Activated T-cell treated with anti-CD3 and anti-CD28 coated beads, Interleukin-2, amount 50 U/mL, for 4 hours (primary cell): ENCODE measurements around the gene DNAH8. TPM values are rescaled to one million over a fixed set of nuclear protein-coding genes. Genes with fewer than 3 reads are reported as not detected.

Experiments
- ATAC-seq, 2 donors: fragments of 200-7000 bp; cut with Tn5 transposase; one replicate each; pipeline ENCODE4 v1.10.0; 2021
- DNase-seq: peaks from one replicate; pipeline ENCODE4 v3.0.0-alpha.2; 2020
- H3K27me3 Mint-ChIP-seq: one replicate; pipeline ENCODE4 v1.8.0; 2021; ENCODE audit warnings: low read depth, mixed read lengths
- H3K36me3 Mint-ChIP-seq: one replicate; pipeline ENCODE4 v1.8.0; 2022; ENCODE audit warnings: mixed read lengths; ENCODE audit not compliant: insufficient read depth
- H3K4me1 Mint-ChIP-seq: one replicate; pipeline ENCODE4 v1.8.0; 2021; ENCODE audit warnings: low read depth, mixed read lengths
- H3K4me3 Mint-ChIP-seq: one replicate; pipeline ENCODE4 v1.8.0; 2021; ENCODE audit warnings: mild to moderate bottlenecking, moderate library complexity, mixed read lengths
- H3K9me3 Mint-ChIP-seq: one replicate; pipeline ENCODE4 v1.8.0; 2021; ENCODE audit warnings: mixed read lengths
- total RNA-seq, 3 donors: library from RNA; stranded (reverse); gene quantifications; one replicate each; pipeline ENCODE4 v1.2.1, GENCODE V29; 2021

DNAH8 gene
- total RNA-seq, 3 donors from 2014 or later, result 0.11 to 0.22 (median 0.13) TPM

DNA sequence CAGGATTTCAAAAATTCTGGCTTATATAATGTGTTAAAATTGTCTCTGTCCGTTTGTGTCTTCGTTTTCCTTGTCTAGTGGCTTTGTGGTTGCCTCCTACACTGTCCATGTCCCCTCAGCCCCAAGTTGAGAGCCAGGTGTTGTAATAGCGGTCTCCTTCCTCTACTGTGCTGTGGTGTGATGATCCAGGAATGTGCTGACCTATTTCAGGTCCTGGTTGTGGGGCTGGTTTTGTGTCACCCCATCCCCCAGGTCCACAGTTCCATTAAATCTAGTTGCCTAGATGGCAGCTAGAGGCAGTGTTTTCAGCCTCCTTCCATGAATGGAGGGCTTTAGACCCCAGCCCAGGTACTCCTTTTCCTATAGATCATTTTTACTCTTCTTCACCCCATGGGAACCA is 128.7 kb downstream of the DNAH8 start:
- Mint-ChIP-seq H3K9me3 (no peaks in the 10 kb centered on the region), H3K4me1 (no peaks in the 10 kb centered on the region), H3K4me3 (no peak overlapping the region), H3K27me3 (peaks cover 14% of the 10 kb centered on the region), H3K36me3 (no peaks in the 10 kb centered on the region)
- ATAC-seq, result no peak
- no peak for DNase-seq

GRCh38 chr6:38845931-38846330 is 130.8 kb downstream of the DNAH8 start:
- Mint-ChIP-seq H3K4me1 (no peaks in the 10 kb centered on the region), H3K9me3 (no peaks in the 10 kb centered on the region), H3K4me3 (no peak overlapping the region), H3K27me3 (peaks cover 12% of the 10 kb centered on the region), H3K36me3 (no peaks in the 10 kb centered on the region)
- ATAC-seq (no peak), DNase-seq (no peak)

DNA sequence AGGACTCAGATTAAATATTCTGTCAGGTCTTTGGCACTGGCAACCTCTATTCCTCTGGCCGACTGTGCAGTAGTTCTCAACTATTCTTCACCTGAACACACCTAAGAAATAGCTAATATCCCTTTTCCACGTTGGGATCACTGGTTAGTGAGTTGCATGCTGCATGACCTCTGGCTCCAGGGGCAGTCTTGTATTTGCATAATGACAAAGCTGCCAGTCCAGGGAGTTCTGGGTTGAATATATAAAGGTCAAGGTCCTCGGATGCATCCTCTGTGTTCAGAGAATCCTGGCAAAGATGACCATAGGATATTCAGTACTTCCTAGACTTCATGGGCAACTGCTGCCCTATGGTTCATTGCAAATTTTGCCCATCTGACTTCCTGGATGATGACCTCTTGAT is 131.2 kb downstream of the DNAH8 start:
- ATAC-seq, result no peak
- no peaks in the 10 kb centered on the region for H3K36me3 Mint-ChIP-seq

GRCh38 chr6:38846844-38847243 is 131.7 kb downstream of the DNAH8 start:
- DNase-seq (no peak), ATAC-seq (no peak)
- Mint-ChIP-seq H3K27me3 (peaks cover 13% of the 10 kb centered on the region), H3K4me1 (no peaks in the 10 kb centered on the region), H3K9me3 (no peaks in the 10 kb centered on the region), H3K36me3 (no peaks in the 10 kb centered on the region), H3K4me3 (no peak overlapping the region)

More for the DNA sequence above, 131.2 kb downstream of the DNAH8 start:
- Mint-ChIP-seq H3K9me3 (no peaks in the 10 kb centered on the region), H3K4me3 (no peak overlapping the region), H3K27me3 (peaks cover 12% of the 10 kb centered on the region), H3K4me1 (no peaks in the 10 kb centered on the region)
- DNase-seq, result no peak

DNA sequence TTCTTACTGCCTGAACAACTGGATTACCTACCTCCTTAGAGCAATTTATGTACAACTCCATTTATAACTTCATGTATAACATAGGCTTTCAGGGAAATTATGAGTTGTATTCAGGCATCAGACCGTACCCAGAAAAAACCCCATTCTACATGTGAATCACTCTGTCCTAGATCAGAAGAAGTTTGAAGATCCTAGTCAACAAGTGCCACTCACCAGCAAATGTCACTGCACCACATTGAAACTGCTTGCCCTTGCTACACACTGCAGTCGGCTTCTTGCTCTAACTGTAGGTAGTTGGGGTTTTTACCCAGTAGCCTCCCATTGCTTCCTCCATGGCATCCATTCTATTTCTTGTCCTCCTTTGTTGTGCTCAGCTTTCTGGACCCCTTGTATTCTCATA is 132.4 kb downstream of the DNAH8 start:
- H3K4me1 Mint-ChIP-seq, result no peaks in the 10 kb centered on the region
- DNase-seq, result no peak
- H3K9me3 Mint-ChIP-seq, result no peaks in the 10 kb centered on the region
- H3K4me3 Mint-ChIP-seq, result no peak overlapping the region
- peak; percentile 27 to 56 for ATAC-seq
- peaks cover 16% of the 10 kb centered on the region for H3K27me3 Mint-ChIP-seq
- H3K36me3 Mint-ChIP-seq, result no peaks in the 10 kb centered on the region

DNA sequence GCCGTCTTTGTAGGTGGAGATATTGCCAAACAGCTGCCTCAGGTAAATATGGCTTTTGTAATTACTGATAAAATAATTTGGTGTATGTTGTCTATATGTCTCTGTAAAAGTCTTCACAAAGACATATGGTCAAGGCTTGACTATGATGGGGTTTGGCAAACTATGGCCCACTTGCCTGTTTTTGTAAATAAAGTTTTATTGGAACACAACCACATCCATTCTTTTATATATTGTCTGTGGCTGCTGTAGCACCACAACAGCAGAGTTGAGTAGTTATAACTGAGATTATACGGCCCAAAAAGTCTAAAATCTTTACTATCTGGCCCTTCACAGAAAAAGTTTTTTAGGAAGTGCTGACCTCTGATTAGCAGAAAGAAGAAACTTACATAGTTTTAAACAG is 133.6 kb downstream of the DNAH8 start:
- ATAC-seq, result no peak
- Mint-ChIP-seq H3K9me3 (no peaks in the 10 kb centered on the region), H3K36me3 (no peaks in the 10 kb centered on the region), H3K4me1 (no peaks in the 10 kb centered on the region), H3K4me3 (no peak overlapping the region), H3K27me3 (peaks cover 16% of the 10 kb centered on the region)
- no peak for DNase-seq

- no peaks in the 10 kb centered on the region for H3K4me1 Mint-ChIP-seq
- DNase-seq (no peak), ATAC-seq (no peak)
- H3K36me3 Mint-ChIP-seq, result no peaks in the 10 kb centered on the region
- H3K9me3 Mint-ChIP-seq, result no peaks in the 10 kb centered on the region
- H3K4me3 Mint-ChIP-seq, result no peak overlapping the region
- H3K27me3 Mint-ChIP-seq, result peaks cover 24% of the 10 kb centered on the region
Observed at GRCh38 chr6:38852215-38852614, 137.1 kb downstream of the DNAH8 start.

DNA sequence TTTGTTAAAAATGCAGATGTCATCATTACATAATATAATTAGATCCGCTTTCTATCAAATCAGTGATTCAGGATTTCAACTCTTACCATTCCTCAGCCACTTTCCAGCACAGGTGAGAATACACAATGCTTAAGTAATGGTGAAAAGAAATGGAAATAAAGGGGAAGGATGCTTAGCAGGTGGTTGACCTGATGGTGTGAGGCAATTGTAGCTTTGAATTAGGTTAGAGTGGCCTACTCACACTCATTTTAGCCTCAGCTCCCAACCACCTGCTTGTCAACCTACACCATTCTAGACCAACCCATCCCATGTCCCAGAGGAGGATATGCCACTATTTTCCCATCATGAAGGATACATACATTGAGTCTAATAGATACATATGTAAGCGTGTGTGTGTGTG is 138.1 kb downstream of the DNAH8 start:
- ATAC-seq (no peak), DNase-seq (no peak)
- H3K36me3 Mint-ChIP-seq, result no peaks in the 10 kb centered on the region
- H3K4me3 Mint-ChIP-seq, result no peak overlapping the region
- H3K4me1 Mint-ChIP-seq, result no peaks in the 10 kb centered on the region
- no peaks in the 10 kb centered on the region for H3K9me3 Mint-ChIP-seq
- H3K27me3 Mint-ChIP-seq, result peaks cover 21% of the 10 kb centered on the region

DNA sequence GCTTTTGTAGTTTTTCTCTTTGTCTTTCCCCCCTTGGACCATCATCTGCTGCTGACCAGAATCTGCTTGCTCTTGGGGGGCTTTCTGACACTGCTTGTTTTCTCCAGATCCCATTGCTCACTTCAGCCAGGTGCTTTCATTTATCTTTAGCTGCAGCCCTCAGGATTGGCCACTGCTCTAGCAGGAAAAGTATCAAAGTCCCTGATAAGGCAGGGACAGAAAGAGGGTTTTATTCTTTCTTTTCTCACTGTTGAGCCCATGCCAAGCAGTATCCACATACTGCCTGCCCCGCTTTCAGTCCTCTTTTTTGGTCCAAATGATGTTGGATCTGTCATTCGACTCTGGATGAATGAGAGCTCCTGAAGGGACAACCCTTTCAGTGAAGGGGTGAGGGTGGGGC is 141.4 kb downstream of the DNAH8 start:
- no peaks in the 10 kb centered on the region for H3K9me3 Mint-ChIP-seq
- H3K4me1 Mint-ChIP-seq, result no peaks in the 10 kb centered on the region
- no peak for ATAC-seq
- DNase-seq, result no peak
- H3K4me3 Mint-ChIP-seq, result no peak overlapping the region
- H3K36me3 Mint-ChIP-seq, result no peaks in the 10 kb centered on the region
- H3K27me3 Mint-ChIP-seq, result peaks cover 21% of the 10 kb centered on the region

GRCh38 chr6:38857815-38858214 is 142.7 kb downstream of the DNAH8 start:
- ATAC-seq (no peak), DNase-seq (no peak)
- Mint-ChIP-seq H3K36me3 (no peaks in the 10 kb centered on the region), H3K4me3 (no peak overlapping the region), H3K9me3 (no peaks in the 10 kb centered on the region), H3K4me1 (no peaks in the 10 kb centered on the region), H3K27me3 (peaks cover 14% of the 10 kb centered on the region)

GRCh38 chr6:38860041-38860440 is 144.9 kb downstream of the DNAH8 start:
- Mint-ChIP-seq H3K36me3 (no peaks in the 10 kb centered on the region), H3K27me3 (peaks cover 17% of the 10 kb centered on the region), H3K9me3 (no peaks in the 10 kb centered on the region), H3K4me3 (no peak overlapping the region), H3K4me1 (no peaks in the 10 kb centered on the region)
- DNase-seq, result no peak
- no peak for ATAC-seq

DNA sequence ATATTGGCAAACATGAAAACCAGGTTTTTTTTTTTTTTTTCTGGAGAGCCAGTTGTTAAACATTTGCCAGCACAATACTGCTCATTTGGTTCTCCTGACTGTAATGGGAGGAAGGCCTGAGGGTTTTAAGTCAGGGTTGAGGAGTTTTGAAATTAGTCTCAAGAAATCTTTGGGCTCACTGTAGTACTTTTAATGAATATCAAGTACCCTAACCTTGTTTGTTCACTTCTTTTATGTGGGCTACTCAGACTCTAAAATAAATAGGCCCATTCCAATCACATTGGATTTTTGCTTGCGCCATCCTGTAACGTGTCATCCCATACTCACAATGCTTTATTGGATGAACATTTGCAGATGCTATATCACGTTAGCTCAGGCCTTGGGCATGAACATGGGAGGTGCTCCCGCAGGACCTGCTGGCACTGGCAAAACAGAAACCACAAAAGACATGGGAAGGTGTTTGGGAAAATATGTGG is 146.9 kb downstream of the DNAH8 start:
- Mint-ChIP-seq H3K9me3 (no peaks in the 10 kb centered on the region), H3K27me3 (peaks cover 5% of the 10 kb centered on the region), H3K4me3 (no peak overlapping the region), H3K4me1 (no peaks in the 10 kb centered on the region), H3K36me3 (no peaks in the 10 kb centered on the region)
- ATAC-seq (no peak), DNase-seq (no peak)

GRCh38 chr6:38865521-38866174 is 150.5 kb downstream of the DNAH8 start:
- H3K4me1 Mint-ChIP-seq, result no peaks in the 10 kb centered on the region
- ATAC-seq, result no peak

DNA sequence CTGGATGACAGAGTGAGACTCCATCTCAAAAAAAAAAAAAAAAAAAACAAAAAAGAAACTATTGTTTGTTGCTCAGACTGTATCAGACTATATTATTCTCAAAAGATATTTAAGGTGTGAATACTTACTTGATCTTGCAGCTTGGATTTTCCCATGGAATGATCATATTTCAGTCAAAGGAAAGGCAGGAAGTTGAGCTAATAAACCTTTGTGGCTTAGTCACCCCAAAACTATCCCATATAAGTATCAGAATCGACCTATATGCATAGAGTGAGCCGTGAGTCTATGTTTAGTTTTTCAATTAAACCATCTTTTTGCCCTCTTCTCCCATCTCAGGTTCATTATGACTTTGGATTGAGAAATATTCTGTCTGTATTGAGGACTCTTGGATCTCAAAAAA is 152.6 kb downstream of the DNAH8 start:
- Mint-ChIP-seq H3K4me1 (peaks cover 3% of the 10 kb centered on the region), H3K4me3 (no peak overlapping the region), H3K27me3 (peaks cover 2% of the 10 kb centered on the region), H3K9me3 (no peaks in the 10 kb centered on the region), H3K36me3 (no peaks in the 10 kb centered on the region)
- DNase-seq (no peak), ATAC-seq (no peak)

More at GRCh38 chr6:38865521-38866174, 150.5 kb downstream of the DNAH8 start:
- no peak for DNase-seq
- Mint-ChIP-seq H3K4me3 (no peak overlapping the region), H3K9me3 (no peaks in the 10 kb centered on the region), H3K27me3 (peaks cover 4% of the 10 kb centered on the region), H3K36me3 (no peaks in the 10 kb centered on the region)

GRCh38 chr6:38871741-38872568 is 156.8 kb downstream of the DNAH8 start:
- Mint-ChIP-seq H3K36me3 (no peaks in the 10 kb centered on the region), H3K4me1 (peaks cover 28% of the 10 kb centered on the region)
- DNase-seq, result peak; percentile 31

More at GRCh38 chr6:38871741-38872568, 156.8 kb downstream of the DNAH8 start:
- H3K9me3 Mint-ChIP-seq, result no peaks in the 10 kb centered on the region
- peak in 1 of 2 donors; percentile 50 for ATAC-seq
- no peaks in the 10 kb centered on the region for H3K27me3 Mint-ChIP-seq
- no peak overlapping the region for H3K4me3 Mint-ChIP-seq
